GM12801 (cell line): ENCODE data around the gene NMRAL1.

Experiments
- TF ChIP-seq, protein P1 (sequence below): IDR thresholded peaks from one replicate; pipeline ENCODE4 v1.5.1; 2011; ENCODE audit warnings: control low read depth; ENCODE audit not compliant: insufficient read length; ENCODE audit errors: extremely low read depth

NMRAL1 gene

DNA sequence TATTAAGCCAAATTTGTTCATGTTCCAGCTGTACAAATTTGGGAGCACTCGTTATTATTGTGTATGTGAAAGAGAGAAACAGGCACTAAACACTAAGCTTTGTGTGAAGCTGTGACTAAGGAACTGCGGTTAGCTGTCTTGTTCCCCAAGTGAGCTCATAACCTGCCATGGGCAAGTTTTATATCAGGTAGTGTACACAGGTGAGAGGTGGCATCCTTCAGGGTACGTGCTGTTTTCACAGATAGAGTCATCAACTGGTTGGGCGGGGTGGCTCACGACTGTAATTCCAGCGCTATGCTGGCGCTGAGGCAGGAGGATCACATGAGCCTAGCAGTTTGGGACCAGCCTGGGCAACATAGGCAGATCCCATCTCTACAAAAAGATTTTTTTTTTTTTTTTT is 45.9 kb downstream of the NMRAL1 start:
- TF ChIP-seq, protein P1, sequence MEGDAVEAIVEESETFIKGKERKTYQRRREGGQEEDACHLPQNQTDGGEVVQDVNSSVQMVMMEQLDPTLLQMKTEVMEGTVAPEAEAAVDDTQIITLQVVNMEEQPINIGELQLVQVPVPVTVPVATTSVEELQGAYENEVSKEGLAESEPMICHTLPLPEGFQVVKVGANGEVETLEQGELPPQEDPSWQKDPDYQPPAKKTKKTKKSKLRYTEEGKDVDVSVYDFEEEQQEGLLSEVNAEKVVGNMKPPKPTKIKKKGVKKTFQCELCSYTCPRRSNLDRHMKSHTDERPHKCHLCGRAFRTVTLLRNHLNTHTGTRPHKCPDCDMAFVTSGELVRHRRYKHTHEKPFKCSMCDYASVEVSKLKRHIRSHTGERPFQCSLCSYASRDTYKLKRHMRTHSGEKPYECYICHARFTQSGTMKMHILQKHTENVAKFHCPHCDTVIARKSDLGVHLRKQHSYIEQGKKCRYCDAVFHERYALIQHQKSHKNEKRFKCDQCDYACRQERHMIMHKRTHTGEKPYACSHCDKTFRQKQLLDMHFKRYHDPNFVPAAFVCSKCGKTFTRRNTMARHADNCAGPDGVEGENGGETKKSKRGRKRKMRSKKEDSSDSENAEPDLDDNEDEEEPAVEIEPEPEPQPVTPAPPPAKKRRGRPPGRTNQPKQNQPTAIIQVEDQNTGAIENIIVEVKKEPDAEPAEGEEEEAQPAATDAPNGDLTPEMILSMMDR = no peak

DNA sequence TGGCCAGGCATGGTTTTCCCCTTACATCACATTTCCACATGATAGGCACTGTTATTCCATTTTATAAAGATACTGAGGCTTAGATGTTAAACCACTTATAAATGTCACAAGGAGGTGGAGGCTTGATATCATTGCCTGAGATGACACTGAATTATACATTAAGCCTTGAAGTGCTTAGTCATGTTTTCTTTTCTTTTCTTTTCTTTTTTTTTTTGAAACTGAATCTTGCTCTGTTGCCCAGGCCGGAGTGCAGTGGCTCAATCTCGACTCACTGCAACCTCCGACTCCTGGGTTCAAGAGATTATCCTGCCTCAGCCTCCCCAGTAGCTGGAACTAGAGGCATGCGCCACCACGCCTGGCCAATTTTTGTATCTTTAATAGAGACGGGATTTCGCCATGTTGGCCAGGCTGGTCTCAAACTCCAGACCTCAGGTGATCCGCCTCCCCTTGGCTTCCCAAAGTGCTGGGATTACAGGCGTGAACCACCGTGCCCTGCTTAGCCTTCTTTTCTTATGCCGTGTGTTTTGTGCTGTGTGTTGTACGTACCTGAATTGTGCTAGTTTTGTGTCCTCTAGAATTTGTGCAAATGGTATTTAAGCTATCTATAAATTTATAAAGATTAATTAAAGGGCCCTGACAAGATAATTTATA is 47.6 kb downstream of the NMRAL1 start:
- TF ChIP-seq, protein P1 = no peak

DNA sequence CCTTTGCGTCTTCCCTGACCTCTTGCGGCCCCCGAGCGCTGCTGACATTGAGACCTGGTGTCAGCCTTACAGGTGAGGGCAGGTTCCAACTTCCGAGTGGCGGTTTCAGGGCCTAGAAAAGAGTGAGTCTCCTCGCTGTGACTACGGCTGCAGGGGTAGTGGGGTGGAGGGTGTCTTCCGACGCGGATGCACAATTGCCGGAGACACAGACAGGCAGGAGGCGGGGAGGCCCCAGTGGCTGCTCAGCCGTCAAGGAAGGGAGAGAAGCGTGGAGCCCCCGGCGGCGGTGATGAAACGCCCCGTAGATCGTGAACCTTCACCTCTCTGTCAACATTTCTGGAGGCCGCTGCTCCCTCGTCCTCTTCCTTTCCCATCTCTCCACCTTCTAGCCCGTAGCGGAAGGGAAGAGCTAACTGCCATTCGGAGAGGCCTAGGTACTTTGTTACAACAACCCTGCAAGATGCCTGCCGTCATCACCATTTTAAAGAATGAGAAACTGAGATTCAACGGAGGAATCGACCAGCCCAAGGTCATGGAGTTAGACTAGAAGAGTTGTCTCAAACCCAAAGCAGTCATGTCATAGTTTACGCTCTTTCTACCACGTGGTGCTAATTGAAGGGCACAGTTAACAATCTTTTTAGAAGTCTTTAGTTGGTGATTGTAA is 48.3 kb downstream of the NMRAL1 start:
- TF ChIP-seq, protein P1 = no peak

DNA sequence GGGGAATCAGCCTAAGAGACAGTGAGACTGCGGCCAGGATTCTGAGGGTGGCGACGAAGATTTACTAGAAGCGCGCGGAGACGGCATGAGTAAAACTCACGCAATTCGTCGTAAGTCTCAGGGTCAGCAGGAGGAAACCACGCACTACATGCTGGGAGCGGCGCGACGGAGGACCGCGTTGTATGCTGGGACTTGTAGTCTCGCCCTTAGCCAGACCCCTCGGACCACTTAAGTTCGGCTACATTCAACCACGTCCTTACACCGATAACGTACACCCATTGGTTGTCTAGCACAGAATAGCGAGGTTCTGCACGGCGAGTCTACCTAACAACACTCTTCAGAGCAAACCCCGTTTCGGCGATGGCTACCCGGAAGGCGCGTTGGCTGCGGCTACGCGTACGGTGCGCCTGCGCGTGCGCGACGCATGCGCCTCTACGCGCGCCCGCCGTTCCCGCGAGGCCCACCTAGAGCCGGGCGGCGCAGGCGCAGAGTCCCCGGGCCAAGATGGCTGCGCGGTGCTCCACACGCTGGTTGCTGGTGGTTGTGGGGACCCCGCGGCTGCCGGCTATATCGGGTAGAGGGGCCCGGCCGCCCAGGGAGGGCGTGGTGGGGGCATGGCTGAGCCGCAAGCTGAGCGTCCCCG is 48.9 kb downstream of the NMRAL1 start, which contains the start of gene DNAJA3:
Gene DNAJA3 (plus strand): TSS at position 491 of the 643 bp plus-strand sequence. CDS start 14 bp downstream, at position 505.
- TF ChIP-seq, protein P1 = no peak

DNA sequence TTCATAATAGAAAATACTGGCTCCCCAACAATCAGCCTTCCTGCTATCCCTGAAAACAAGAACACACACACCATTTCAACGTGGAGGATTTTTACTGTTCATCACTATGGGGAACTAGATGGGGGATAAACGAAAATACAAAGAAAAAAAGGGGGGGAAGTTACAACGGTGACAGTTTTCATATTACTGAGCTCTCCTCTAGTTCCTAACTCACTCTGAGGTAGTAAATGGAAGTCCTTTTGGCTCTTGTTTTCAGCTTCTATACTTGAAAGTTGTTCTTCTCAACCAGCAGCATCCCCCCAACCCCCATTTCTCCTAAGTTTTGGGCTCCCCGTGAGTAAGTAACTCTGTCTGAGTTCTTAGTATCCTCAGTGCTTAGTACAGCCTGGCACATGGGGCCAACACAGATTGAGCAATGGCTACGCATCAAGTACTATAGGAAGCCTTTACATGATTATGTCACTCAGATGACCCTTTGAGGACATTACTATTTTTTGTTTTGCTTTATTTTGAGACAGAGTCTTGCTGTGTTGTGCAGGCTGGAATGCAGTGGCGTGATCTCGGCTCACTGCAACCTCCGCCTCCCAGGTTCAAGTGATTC is 53.8 kb downstream of the NMRAL1 start:
- TF ChIP-seq, protein P1 = no peak

DNA sequence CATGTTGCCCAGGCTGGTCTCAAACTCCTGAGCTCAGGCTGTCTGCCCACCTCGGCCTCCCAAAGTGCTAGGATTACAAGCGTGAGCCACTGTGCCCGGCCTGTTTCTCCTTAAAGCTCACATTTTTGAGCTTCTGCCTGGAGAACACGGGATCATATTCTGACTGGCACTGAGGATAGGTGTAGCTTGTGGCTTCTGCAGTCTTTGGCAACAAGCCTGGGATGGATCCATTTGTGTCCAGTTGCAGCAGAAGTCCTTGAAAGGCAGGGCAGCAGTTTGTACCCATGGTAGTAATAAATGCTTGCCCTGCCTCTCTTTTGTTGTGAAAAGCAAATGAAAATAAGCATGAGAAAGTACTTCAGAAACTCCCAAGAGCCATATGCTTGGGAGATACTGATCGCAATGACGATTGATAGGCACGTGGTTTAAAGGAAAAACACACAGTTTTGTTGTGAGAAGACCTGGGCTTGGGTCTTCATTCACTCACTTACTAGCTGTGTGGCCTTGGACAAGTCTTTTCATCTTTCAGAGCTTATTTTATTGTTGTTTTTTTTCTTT is 54.9 kb downstream of the NMRAL1 start:
- TF ChIP-seq, protein P1 = no peak
